Measurements from ENCODE around the gene MCCC1. TPM values are rescaled to one million over a fixed set of nuclear protein-coding genes. Genes with fewer than 3 reads are reported as not detected.

Gene MCCC1
- total and polyA plus RNA-seq, 2 of the 13 experiments (the other 11 are each of a cell fraction or from before 2014, with no cell fraction given), result 11.7 to 30.1 TPM

DNA sequence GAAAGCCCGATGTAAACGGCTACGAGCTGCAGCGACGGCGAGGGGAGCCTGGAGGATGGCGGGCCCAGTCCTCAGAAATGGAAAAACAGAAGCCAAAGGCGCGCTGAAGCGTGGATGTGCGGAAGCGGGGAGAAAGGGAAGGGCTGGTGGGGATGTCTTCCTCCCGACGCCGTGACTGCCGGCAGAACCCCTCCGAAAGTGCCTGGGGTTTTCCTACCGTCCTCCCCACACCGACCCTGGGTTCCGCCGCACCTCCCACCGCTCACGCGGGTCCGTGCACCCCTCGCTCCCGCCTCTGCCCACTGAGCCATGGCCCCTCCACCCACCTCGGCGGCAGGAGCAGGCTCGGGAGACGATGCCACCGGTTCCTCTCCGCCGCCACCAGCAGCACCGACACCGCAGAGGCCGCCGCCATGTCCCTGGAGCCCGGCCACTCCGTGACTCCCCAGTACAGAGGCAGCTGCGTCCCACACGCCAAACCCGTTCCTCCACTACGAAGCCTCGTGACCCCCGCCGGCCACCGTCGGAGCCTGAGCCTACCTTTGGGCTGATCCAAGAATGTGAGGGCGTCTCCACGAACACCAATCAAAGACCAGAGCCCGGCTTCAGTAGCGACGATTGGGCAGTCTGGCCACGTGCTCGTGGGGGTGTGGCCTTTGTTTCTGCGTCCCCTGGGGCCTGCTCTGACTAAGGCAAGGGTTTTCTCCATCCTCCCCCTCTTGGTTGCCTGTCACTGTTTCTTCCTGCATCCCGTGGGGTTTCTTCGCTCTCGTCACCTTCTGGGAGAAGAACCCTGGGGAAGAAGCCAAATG lies at the start of gene MCCC1 (continued):
- TF ChIP-seq ZNF160 (CRISPR knock-in tag; IDR thresholded peaks at IDR 0.05), result no peak
- TF ChIP-seq, protein P1, sequence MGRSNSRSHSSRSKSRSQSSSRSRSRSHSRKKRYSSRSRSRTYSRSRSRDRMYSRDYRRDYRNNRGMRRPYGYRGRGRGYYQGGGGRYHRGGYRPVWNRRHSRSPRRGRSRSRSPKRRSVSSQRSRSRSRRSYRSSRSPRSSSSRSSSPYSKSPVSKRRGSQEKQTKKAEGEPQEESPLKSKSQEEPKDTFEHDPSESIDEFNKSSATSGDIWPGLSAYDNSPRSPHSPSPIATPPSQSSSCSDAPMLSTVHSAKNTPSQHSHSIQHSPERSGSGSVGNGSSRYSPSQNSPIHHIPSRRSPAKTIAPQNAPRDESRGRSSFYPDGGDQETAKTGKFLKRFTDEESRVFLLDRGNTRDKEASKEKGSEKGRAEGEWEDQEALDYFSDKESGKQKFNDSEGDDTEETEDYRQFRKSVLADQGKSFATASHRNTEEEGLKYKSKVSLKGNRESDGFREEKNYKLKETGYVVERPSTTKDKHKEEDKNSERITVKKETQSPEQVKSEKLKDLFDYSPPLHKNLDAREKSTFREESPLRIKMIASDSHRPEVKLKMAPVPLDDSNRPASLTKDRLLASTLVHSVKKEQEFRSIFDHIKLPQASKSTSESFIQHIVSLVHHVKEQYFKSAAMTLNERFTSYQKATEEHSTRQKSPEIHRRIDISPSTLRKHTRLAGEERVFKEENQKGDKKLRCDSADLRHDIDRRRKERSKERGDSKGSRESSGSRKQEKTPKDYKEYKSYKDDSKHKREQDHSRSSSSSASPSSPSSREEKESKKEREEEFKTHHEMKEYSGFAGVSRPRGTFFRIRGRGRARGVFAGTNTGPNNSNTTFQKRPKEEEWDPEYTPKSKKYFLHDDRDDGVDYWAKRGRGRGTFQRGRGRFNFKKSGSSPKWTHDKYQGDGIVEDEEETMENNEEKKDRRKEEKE (IDR thresholded peaks at IDR 0.05), result no peak
- TF ChIP-seq ZNF326 (CRISPR knock-in tag; IDR thresholded peaks at IDR 0.05; ENCODE audit: borderline replicate concordance), result no peak
- TF ChIP-seq REPIN1 (CRISPR knock-in tag; IDR thresholded peaks at IDR 0.05; ENCODE audit: borderline replicate concordance, low read depth), result peak; percentile 89
- TF ChIP-seq, protein P2, sequence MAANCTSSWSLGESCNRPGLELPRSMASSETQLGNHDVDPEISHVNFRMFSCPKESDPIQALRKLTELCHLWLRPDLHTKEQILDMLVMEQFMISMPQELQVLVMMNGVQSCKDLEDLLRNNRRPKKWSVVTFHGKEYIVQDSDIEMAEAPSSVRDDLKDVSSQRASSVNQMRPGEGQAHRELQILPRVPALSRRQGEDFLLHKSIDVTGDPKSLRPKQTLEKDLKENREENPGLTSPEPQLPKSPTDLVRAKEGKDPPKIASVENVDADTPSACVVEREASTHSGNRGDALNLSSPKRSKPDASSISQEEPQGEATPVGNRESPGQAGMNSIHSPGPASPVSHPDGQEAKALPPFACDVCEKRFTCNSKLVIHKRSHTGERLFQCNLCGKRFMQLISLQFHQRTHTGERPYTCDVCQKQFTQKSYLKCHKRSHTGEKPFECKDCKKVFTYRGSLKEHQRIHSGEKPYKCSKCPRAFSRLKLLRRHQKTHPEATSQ (CRISPR knock-in tag; IDR thresholded peaks at IDR 0.05; ENCODE audit: borderline replicate concordance), result peak; percentile 74; the same call in 1 of the 2 replicates
- no peak for TF ChIP-seq SP140L (CRISPR knock-in tag; IDR thresholded peaks at IDR 0.05; ENCODE audit: borderline replicate concordance)
- TF ChIP-seq ZNF772 (CRISPR knock-in tag; IDR thresholded peaks at IDR 0.05), result peak; percentile 84
- TF ChIP-seq ZNF251 (CRISPR knock-in tag; IDR thresholded peaks at IDR 0.05), result no peak
- peak; percentile 76; the same call in 1 of the 2 replicates for TF ChIP-seq ZNF782 (CRISPR knock-in tag; IDR thresholded peaks at IDR 0.05; ENCODE audit: borderline replicate concordance)
- TF ChIP-seq SIN3B (IDR thresholded peaks at IDR 0.05; ENCODE audit: low read length), result no peak
- TF ChIP-seq, protein P3, sequence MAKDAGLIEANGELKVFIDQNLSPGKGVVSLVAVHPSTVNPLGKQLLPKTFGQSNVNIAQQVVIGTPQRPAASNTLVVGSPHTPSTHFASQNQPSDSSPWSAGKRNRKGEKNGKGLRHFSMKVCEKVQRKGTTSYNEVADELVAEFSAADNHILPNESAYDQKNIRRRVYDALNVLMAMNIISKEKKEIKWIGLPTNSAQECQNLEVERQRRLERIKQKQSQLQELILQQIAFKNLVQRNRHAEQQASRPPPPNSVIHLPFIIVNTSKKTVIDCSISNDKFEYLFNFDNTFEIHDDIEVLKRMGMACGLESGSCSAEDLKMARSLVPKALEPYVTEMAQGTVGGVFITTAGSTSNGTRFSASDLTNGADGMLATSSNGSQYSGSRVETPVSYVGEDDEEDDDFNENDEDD (CRISPR knock-in tag; IDR thresholded peaks at IDR 0.05; ENCODE audit: borderline replicate concordance), result 0 out of 2 replicates have a peak, but pooled peaks have one; percentile 56
- peak; percentile 48; the same call in 1 of the 2 replicates for TF ChIP-seq TSC22D2 (CRISPR knock-in tag; IDR thresholded peaks at IDR 0.05; ENCODE audit: borderline replicate concordance)
- TF ChIP-seq ATRX (CRISPR knock-in tag; IDR thresholded peaks at IDR 0.05; ENCODE audit: borderline replicate concordance), result no peak
- TF ChIP-seq, protein P4, sequence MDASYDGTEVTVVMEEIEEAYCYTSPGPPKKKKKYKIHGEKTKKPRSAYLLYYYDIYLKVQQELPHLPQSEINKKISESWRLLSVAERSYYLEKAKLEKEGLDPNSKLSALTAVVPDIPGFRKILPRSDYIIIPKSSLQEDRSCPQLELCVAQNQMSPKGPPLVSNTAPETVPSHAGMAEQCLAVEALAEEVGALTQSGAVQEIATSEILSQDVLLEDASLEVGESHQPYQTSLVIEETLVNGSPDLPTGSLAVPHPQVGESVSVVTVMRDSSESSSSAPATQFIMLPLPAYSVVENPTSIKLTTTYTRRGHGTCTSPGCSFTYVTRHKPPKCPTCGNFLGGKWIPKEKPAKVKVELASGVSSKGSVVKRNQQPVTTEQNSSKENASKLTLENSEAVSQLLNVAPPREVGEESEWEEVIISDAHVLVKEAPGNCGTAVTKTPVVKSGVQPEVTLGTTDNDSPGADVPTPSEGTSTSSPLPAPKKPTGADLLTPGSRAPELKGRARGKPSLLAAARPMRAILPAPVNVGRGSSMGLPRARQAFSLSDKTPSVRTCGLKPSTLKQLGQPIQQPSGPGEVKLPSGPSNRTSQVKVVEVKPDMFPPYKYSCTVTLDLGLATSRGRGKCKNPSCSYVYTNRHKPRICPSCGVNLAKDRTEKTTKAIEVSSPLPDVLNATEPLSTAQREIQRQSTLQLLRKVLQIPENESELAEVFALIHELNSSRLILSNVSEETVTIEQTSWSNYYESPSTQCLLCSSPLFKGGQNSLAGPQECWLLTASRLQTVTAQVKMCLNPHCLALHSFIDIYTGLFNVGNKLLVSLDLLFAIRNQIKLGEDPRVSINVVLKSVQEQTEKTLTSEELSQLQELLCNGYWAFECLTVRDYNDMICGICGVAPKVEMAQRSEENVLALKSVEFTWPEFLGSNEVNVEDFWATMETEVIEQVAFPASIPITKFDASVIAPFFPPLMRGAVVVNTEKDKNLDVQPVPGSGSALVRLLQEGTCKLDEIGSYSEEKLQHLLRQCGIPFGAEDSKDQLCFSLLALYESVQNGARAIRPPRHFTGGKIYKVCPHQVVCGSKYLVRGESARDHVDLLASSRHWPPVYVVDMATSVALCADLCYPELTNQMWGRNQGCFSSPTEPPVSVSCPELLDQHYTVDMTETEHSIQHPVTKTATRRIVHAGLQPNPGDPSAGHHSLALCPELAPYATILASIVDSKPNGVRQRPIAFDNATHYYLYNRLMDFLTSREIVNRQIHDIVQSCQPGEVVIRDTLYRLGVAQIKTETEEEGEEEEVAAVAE (CRISPR knock-in tag; IDR thresholded peaks at IDR 0.05; ENCODE audit: borderline replicate concordance), result no peak
- TF ChIP-seq, protein P5, sequence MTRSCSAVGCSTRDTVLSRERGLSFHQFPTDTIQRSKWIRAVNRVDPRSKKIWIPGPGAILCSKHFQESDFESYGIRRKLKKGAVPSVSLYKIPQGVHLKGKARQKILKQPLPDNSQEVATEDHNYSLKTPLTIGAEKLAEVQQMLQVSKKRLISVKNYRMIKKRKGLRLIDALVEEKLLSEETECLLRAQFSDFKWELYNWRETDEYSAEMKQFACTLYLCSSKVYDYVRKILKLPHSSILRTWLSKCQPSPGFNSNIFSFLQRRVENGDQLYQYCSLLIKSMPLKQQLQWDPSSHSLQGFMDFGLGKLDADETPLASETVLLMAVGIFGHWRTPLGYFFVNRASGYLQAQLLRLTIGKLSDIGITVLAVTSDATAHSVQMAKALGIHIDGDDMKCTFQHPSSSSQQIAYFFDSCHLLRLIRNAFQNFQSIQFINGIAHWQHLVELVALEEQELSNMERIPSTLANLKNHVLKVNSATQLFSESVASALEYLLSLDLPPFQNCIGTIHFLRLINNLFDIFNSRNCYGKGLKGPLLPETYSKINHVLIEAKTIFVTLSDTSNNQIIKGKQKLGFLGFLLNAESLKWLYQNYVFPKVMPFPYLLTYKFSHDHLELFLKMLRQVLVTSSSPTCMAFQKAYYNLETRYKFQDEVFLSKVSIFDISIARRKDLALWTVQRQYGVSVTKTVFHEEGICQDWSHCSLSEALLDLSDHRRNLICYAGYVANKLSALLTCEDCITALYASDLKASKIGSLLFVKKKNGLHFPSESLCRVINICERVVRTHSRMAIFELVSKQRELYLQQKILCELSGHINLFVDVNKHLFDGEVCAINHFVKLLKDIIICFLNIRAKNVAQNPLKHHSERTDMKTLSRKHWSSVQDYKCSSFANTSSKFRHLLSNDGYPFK (CRISPR knock-in tag; IDR thresholded peaks at IDR 0.05; ENCODE audit: borderline replicate concordance), result peak; percentile 91

Measured in HepG2 (cell line).